ENCODE results near the gene KIF1B. TPM values are rescaled to one million over a fixed set of nuclear protein-coding genes. Genes with fewer than 3 reads are reported as not detected.

The KIF1B gene
- total RNA-seq, 1 experiment from 2014 or later, result 33.0 TPM

DNA sequence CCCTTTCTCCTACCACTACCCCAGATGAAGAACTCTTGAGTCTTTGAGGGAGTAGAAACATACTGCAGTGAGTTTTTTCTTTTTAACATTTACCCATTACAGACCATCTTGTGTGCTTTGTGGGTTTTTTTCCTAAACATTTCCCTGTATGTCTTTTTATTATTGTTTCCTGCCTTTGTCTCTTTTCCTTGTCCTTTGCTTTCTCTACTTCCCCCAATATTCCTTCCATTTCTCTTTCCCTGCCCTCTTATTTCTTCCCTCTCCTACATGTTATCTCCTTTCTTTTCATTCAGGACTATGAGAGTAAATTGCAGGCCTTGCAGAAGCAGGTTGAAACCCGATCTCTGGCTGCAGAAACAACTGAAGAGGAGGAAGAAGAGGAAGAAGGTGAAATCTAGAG lies 109.4 kb downstream of the KIF1B start:
- Histone ChIP-seq H3K4me3 (ENCODE audit: low read depth in 2 of 2, low read length in 2 of 2) (no peak overlapping the region), H3K4me1 (ENCODE audit: control insufficient read depth, insufficient read depth, low read length) (no peaks in the 10 kb centered on the region), H3K9me3 (ENCODE audit: control insufficient read depth, insufficient read depth, low read depth, low read length) (no peaks in the 10 kb centered on the region), H3K27me3 (ENCODE audit: control insufficient read depth, insufficient read depth, low read length) (no peaks in the 10 kb centered on the region), H3K27ac (ENCODE audit: low read length) (no peak overlapping the region), H3K36me3 (ENCODE audit: control insufficient read depth, insufficient read depth, low read length) (no peaks in the 10 kb centered on the region)
- no TSS peak for BruUV-seq (replicated peaks)
- CTCF ChIA-PET, result no interaction called here
- in situ Hi-C loops (cut with HindIII; ENCODE audit: low pct_unique_long_range_greater_than_20kb, low sequenced_read_pairs) (no loop called here), intact Hi-C loops (cut with micrococcal nuclease; ENCODE audit: unreplicated experiment) (no loop called here)
- POLR2A ChIA-PET, result no interaction called here
- ATAC-seq (no peak), DNase-seq (ENCODE audit: low read depth, low spot score) (no peak)
- TF ChIP-seq SIN3A (IDR thresholded peaks at IDR 0.05; ENCODE audit: borderline replicate concordance, insufficient read depth, low read depth, low read length) (no peak), TCF7L2 (IDR thresholded peaks at IDR 0.05; ENCODE audit: low read depth, low read length) (no peak), POLR2AphosphoS5 (IDR thresholded peaks at IDR 0.05; ENCODE audit: low read depth, low read length) (no peak)
- TF ChIP-seq, protein P1, sequence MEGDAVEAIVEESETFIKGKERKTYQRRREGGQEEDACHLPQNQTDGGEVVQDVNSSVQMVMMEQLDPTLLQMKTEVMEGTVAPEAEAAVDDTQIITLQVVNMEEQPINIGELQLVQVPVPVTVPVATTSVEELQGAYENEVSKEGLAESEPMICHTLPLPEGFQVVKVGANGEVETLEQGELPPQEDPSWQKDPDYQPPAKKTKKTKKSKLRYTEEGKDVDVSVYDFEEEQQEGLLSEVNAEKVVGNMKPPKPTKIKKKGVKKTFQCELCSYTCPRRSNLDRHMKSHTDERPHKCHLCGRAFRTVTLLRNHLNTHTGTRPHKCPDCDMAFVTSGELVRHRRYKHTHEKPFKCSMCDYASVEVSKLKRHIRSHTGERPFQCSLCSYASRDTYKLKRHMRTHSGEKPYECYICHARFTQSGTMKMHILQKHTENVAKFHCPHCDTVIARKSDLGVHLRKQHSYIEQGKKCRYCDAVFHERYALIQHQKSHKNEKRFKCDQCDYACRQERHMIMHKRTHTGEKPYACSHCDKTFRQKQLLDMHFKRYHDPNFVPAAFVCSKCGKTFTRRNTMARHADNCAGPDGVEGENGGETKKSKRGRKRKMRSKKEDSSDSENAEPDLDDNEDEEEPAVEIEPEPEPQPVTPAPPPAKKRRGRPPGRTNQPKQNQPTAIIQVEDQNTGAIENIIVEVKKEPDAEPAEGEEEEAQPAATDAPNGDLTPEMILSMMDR (IDR thresholded peaks at IDR 0.05), result no peak
- TF ChIP-seq, protein P2, sequence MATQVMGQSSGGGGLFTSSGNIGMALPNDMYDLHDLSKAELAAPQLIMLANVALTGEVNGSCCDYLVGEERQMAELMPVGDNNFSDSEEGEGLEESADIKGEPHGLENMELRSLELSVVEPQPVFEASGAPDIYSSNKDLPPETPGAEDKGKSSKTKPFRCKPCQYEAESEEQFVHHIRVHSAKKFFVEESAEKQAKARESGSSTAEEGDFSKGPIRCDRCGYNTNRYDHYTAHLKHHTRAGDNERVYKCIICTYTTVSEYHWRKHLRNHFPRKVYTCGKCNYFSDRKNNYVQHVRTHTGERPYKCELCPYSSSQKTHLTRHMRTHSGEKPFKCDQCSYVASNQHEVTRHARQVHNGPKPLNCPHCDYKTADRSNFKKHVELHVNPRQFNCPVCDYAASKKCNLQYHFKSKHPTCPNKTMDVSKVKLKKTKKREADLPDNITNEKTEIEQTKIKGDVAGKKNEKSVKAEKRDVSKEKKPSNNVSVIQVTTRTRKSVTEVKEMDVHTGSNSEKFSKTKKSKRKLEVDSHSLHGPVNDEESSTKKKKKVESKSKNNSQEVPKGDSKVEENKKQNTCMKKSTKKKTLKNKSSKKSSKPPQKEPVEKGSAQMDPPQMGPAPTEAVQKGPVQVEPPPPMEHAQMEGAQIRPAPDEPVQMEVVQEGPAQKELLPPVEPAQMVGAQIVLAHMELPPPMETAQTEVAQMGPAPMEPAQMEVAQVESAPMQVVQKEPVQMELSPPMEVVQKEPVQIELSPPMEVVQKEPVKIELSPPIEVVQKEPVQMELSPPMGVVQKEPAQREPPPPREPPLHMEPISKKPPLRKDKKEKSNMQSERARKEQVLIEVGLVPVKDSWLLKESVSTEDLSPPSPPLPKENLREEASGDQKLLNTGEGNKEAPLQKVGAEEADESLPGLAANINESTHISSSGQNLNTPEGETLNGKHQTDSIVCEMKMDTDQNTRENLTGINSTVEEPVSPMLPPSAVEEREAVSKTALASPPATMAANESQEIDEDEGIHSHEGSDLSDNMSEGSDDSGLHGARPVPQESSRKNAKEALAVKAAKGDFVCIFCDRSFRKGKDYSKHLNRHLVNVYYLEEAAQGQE (IDR thresholded peaks at IDR 0.05; ENCODE audit: insufficient read depth in 1 of 2, low read depth in 2 of 2, low read length in 1 of 2), result no peak

DNA sequence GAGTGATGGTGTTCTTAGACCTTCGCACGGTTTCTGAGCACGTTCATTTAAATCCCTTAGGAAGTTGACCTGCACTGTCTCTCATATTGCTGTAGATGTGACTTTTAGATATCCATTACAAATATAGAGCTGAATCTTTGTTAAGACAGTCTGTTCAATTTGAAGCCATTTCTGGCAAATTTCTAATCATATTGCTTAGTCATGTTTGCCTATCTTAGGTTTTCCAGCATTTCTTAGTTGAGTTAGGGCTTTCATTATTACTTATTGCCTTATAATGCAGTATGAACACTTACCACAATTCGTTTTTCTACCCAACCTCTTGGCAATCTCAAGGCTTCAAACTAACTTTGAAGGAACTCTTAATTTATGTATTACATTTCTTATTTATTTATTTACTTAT lies 110.0 kb downstream of the KIF1B start:
- POLR2A ChIA-PET, result no interaction called here
- intact Hi-C loops (cut with micrococcal nuclease; ENCODE audit: unreplicated experiment), result no loop called here
- H3K9me3 ChIP-seq (ENCODE audit: control insufficient read depth, insufficient read depth, low read depth, low read length), result no peaks in the 10 kb centered on the region

More for the DNA sequence above, 110.0 kb downstream of the KIF1B start:
- H3K4me1 ChIP-seq (ENCODE audit: control insufficient read depth, insufficient read depth, low read length), result no peaks in the 10 kb centered on the region
- no peak overlapping the region for H3K4me3 ChIP-seq (ENCODE audit: low read depth in 2 of 2, low read length in 2 of 2)
- no peak for ATAC-seq
- no peaks in the 10 kb centered on the region for H3K27me3 ChIP-seq (ENCODE audit: control insufficient read depth, insufficient read depth, low read length)
- H3K27ac ChIP-seq (ENCODE audit: low read length), result no peak overlapping the region
- no TSS peak for BruUV-seq (replicated peaks)
- DNase-seq (ENCODE audit: low read depth, low spot score), result no peak
- in situ Hi-C loops (cut with HindIII; ENCODE audit: low pct_unique_long_range_greater_than_20kb, low sequenced_read_pairs), result no loop called here
- no peaks in the 10 kb centered on the region; the same call in 1 of the 2 replicates for H3K36me3 ChIP-seq (ENCODE audit: control insufficient read depth, insufficient read depth, low read length)
- TF ChIP-seq SIN3A (IDR thresholded peaks at IDR 0.05; ENCODE audit: borderline replicate concordance, insufficient read depth, low read depth, low read length), result no peak
- TF ChIP-seq TCF7L2 (IDR thresholded peaks at IDR 0.05; ENCODE audit: low read depth, low read length), result no peak
- TF ChIP-seq, protein P1 (IDR thresholded peaks at IDR 0.05), result no peak
- TF ChIP-seq, protein P2 (IDR thresholded peaks at IDR 0.05; ENCODE audit: insufficient read depth in 1 of 2, low read depth in 2 of 2, low read length in 1 of 2), result no peak
- no peak for TF ChIP-seq POLR2AphosphoS5 (IDR thresholded peaks at IDR 0.05; ENCODE audit: low read depth, low read length)
- CTCF ChIA-PET, result no interaction called here

All from Panc1 (cell line).